H54 (cell line): ENCODE measurements around the gene ARHGAP19.

Experiments used
- DNase-seq: peaks from one replicate; pipeline ENCODE4 v3.0.0; 2011; ENCODE audit warnings: low spot score, mixed read lengths; ENCODE audit not compliant: insufficient read length
- FAIRE-seq: peaks from 3 replicates; lab custom pipeline; 2011; peaks lifted over from hg19 to GRCh38; lab: Jason Lieb, UNC
- POLR2A ChIP-seq: IDR thresholded peaks from 2 replicates; pipeline ENCODE4 v1.6.1; 2011; ENCODE audit warnings: low read depth, mild to moderate bottlenecking, low read length

Gene ARHGAP19

GRCh38 chr10:97220355-97220754 is 72.1 kb downstream of the ARHGAP19 start:
- TF ChIP-seq POLR2A = no peak
- DNase-seq (no peak), FAIRE-seq (no peak)

- TF ChIP-seq POLR2A = no peak
- DNase-seq (no peak), FAIRE-seq (no peak)
Measured at GRCh38 chr10:97217299-97217698, 75.1 kb downstream of the ARHGAP19 start.

GRCh38 chr10:97215619-97216260 is 76.7 kb downstream of the ARHGAP19 start:
- FAIRE-seq (no peak), DNase-seq (no peak)
- TF ChIP-seq POLR2A = no peak

GRCh38 chr10:97213431-97213830 is 79.0 kb downstream of the ARHGAP19 start:
- no peak for TF ChIP-seq POLR2A
- FAIRE-seq (no peak), DNase-seq (no peak)

GRCh38 chr10:97211229-97211628 is 81.2 kb downstream of the ARHGAP19 start:
- no peak for TF ChIP-seq POLR2A
- no peak for DNase-seq
- FAIRE-seq = no peak

GRCh38 chr10:97210543-97210960 is 81.9 kb downstream of the ARHGAP19 start:
- DNase-seq (peak; percentile 60), FAIRE-seq (no peak)
- no peak for TF ChIP-seq POLR2A

- no peak for FAIRE-seq
- DNase-seq = no peak
- TF ChIP-seq POLR2A = no peak
Measured at GRCh38 chr10:97207756-97208346, 84.6 kb downstream of the ARHGAP19 start.

GRCh38 chr10:97207131-97207530 is 85.3 kb downstream of the ARHGAP19 start:
- no peak for TF ChIP-seq POLR2A
- FAIRE-seq (no peak), DNase-seq (no peak)

- no peak for TF ChIP-seq POLR2A
- DNase-seq = no peak
- no peak for FAIRE-seq
Measured at GRCh38 chr10:97204826-97205679, 87.4 kb downstream of the ARHGAP19 start.

GRCh38 chr10:97203220-97203619 is 89.2 kb downstream of the ARHGAP19 start:
- no peak for FAIRE-seq

GRCh38 chr10:97200616-97201015 is 91.8 kb downstream of the ARHGAP19 start:
- DNase-seq = no peak
- FAIRE-seq = no peak
- TF ChIP-seq POLR2A = no peak

More at GRCh38 chr10:97203220-97203619, 89.2 kb downstream of the ARHGAP19 start:
- no peak for DNase-seq
- no peak for TF ChIP-seq POLR2A

GRCh38 chr10:97199152-97199551 is 93.3 kb downstream of the ARHGAP19 start:
- FAIRE-seq (no peak), DNase-seq (no peak)
- TF ChIP-seq POLR2A = no peak

GRCh38 chr10:97197030-97197500 is 95.4 kb downstream of the ARHGAP19 start:
- DNase-seq (no peak), FAIRE-seq (no peak)
- TF ChIP-seq POLR2A = no peak
